H1 (cell line): Measurements from ENCODE around the gene STK11. TPM values are rescaled to one million over a fixed set of nuclear protein-coding genes. Genes with fewer than 3 reads are reported as not detected.
A peak's percentile ranks its signal among the peaks of the same experiment; 100 is the strongest.

Source experiments
- ASH2L ChIP-seq: fragments of 200-600, 300-600 bp; sonication (generic); IDR thresholded peaks from one replicate; pipeline ENCODE4 v1.7.1; 2017; ENCODE audit warnings: low read length
- CREB1 ChIP-seq: IDR thresholded peaks from 2 replicates; pipeline ENCODE4 v1.6.1; 2012; ENCODE audit warnings: inconsistent platforms
- CTBP2 ChIP-seq: IDR thresholded peaks from 2 replicates; pipeline ENCODE4 v1.7.0; 2011; ENCODE audit warnings: borderline replicate concordance, mild to moderate bottlenecking, moderate library complexity, mixed read lengths, low read length; ENCODE audit not compliant: insufficient read depth, insufficient read length
- EZH2 ChIP-seq: fragments of 200-600 bp; sonication (generic); IDR thresholded peaks from 2 replicates; pipeline ENCODE4 v1.7.1; 2012; ENCODE audit warnings: low read depth, mild to moderate bottlenecking, moderate library complexity, low read length, inconsistent platforms; ENCODE audit not compliant: severe bottlenecking
- NANOG ChIP-seq: IDR thresholded peaks from 2 replicates; pipeline ENCODE4 v1.6.1; 2011; ENCODE audit warnings: low read length, low read depth, mild to moderate bottlenecking, inconsistent platforms; ENCODE audit not compliant: insufficient read depth, poor library complexity, severe bottlenecking
- RBBP5 ChIP-seq: IDR thresholded peaks from 2 replicates; pipeline ENCODE4 v1.7.1; 2012; ENCODE audit warnings: low read depth, mild to moderate bottlenecking, inconsistent platforms, low read length, moderate library complexity, borderline replicate concordance
- SP1 ChIP-seq: IDR thresholded peaks from 2 replicates; pipeline ENCODE4 v1.6.1; 2011; ENCODE audit warnings: low read depth, low read length
- SP4 ChIP-seq: IDR thresholded peaks from 2 replicates; pipeline ENCODE4 v1.6.1; 2012; ENCODE audit warnings: low read length, inconsistent platforms
- polyA plus RNA-seq, 7 experiments: library from polyadenylated mRNA; depleted of rRNA in 3 of 7; stranded (reverse) in 5 of 7; unstranded in 2 of 7; fragments of >200 nt in 5 of 7; fragments of 200-250 nt in 2 of 7; gene quantifications; 1 replicate in 5 of 7; 2 replicates in 1 of 7; 4 replicates in 1 of 7; pipeline versions ENCODE4 v1.2.1 to v1.2.3, GENCODE V29; 2011 to 2013; ENCODE audit warnings: missing spikeins in 2 of 7, mixed read lengths in 2 of 7
- total RNA-seq: library from RNA; stranded (reverse); fragmentation: NEBNext Ultra II Directional; extraction: Animal tissue kit (Norgen Biotek cat#: 25700); gene quantifications from 2 replicates; pipeline ENCODE4 v1.2.1, GENCODE V29; 2021

STK11 gene
- total and polyA plus RNA-seq, 2 of the 8 experiments (the other 6 are each of a cell fraction or from before 2014, with no cell fraction given) = 45.3 to 70.7 TPM

DNA sequence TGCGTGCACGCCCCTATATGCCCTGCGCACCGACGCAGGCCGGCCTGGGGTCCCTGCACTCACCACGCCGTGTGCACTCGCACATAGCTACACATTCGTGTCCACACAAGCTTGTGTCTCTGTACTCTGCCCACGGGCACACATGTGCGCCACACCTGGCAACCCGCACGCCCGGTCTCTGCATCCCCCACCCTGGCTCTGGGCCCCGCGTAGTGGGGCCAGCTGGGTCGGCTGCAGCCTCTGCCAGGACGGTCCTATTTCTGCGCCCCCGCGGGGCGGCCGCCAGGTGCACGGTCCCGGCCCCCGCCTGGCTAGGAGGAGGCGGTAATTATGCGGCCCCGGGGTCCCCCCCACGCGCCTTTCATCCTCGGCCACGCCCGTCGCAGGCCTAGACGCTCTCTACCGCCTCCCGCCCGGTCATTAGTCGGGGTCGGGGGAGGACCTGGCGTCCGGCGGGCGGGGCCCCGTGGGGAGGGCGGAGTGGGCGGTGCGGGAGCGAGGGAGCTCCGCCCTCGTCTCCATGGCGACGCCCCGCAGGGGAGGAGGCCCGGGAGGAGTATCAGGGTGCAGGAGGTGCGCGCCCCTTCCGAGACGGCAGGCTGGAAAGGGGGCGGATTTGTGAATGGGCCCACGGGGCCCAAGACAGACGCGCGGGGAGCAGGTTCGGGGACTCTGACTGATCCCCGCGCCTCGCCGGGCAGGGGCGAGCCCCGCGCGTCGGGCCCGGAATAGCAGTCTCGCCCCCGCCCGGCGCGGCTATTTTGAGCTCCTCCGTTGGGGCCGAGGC lies 60.7 kb downstream of the STK11 start (continued):
- TF ChIP-seq RBBP5 = 0 out of 2 replicates have a peak, but pooled peaks have one; percentile 6
- TF ChIP-seq ASH2L = peak; percentile 58
- no peak for TF ChIP-seq NANOG
- peak; percentile 36 for TF ChIP-seq CTBP2
- no peak for TF ChIP-seq SP4
- no peak for TF ChIP-seq EZH2
- peak; percentile 59; the same call in 1 of the 2 replicates for TF ChIP-seq CREB1
- TF ChIP-seq SP1 = 0 out of 2 replicates have a peak, but pooled peaks have one; percentile 4
- TF ChIP-seq, all 59 proteins: peak for 11
